Measurements from ENCODE around the gene HELQ. TPM values are rescaled to one million over a fixed set of nuclear protein-coding genes. Genes with fewer than 3 reads are reported as not detected.

HELQ gene
- total and polyA plus RNA-seq, 2 of the 13 experiments (the other 11 are each of a cell fraction or from before 2014, with no cell fraction given): 6.6 to 10.8 TPM

- TF ChIP-seq PATZ1 (CRISPR knock-in tag; IDR thresholded peaks at IDR 0.05): peak; percentile 59
- TF ChIP-seq, protein P1, sequence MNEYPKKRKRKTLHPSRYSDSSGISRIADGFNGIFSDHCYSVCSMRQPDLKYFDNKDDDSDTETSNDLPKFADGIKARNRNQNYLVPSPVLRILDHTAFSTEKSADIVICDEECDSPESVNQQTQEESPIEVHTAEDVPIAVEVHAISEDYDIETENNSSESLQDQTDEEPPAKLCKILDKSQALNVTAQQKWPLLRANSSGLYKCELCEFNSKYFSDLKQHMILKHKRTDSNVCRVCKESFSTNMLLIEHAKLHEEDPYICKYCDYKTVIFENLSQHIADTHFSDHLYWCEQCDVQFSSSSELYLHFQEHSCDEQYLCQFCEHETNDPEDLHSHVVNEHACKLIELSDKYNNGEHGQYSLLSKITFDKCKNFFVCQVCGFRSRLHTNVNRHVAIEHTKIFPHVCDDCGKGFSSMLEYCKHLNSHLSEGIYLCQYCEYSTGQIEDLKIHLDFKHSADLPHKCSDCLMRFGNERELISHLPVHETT (CRISPR knock-in tag; conservative IDR thresholded peaks at IDR 0.05): peak; percentile 86
- TF ChIP-seq MAF1 (CRISPR knock-in tag; IDR thresholded peaks at IDR 0.05; ENCODE audit: borderline replicate concordance): no peak; the same call in 1 of the 2 replicates
- peak; percentile 44; the same call in 1 of the 2 replicates for TF ChIP-seq ZNF224 (CRISPR knock-in tag; IDR thresholded peaks at IDR 0.05)
- peak; percentile 63; the same call in 1 of the 2 replicates for TF ChIP-seq MTA1 (CRISPR knock-in tag; IDR thresholded peaks at IDR 0.05; ENCODE audit: borderline replicate concordance)
- peak; percentile 88; the same call in 1 of the 2 replicates for TF ChIP-seq MIER3 (CRISPR knock-in tag; IDR thresholded peaks at IDR 0.05; ENCODE audit: borderline replicate concordance)
- no peak; the same call in 1 of the 2 replicates for TF ChIP-seq RAD21 (CRISPR knock-in tag; IDR thresholded peaks at IDR 0.05)
- TF ChIP-seq KDM4B (CRISPR knock-in tag; IDR thresholded peaks at IDR 0.05): peak; percentile 92
- peak; percentile 61; the same call in 1 of the 2 replicates for TF ChIP-seq ZNF749 (CRISPR knock-in tag; IDR thresholded peaks at IDR 0.05; ENCODE audit: borderline replicate concordance)
- no peak; the same call in 1 of the 2 replicates for TF ChIP-seq ZNF512 (CRISPR knock-in tag; IDR thresholded peaks at IDR 0.05)
- no peak for TF ChIP-seq REXO4 (CRISPR knock-in tag; IDR thresholded peaks at IDR 0.05; ENCODE audit: borderline replicate concordance)
- TF ChIP-seq, protein P2, sequence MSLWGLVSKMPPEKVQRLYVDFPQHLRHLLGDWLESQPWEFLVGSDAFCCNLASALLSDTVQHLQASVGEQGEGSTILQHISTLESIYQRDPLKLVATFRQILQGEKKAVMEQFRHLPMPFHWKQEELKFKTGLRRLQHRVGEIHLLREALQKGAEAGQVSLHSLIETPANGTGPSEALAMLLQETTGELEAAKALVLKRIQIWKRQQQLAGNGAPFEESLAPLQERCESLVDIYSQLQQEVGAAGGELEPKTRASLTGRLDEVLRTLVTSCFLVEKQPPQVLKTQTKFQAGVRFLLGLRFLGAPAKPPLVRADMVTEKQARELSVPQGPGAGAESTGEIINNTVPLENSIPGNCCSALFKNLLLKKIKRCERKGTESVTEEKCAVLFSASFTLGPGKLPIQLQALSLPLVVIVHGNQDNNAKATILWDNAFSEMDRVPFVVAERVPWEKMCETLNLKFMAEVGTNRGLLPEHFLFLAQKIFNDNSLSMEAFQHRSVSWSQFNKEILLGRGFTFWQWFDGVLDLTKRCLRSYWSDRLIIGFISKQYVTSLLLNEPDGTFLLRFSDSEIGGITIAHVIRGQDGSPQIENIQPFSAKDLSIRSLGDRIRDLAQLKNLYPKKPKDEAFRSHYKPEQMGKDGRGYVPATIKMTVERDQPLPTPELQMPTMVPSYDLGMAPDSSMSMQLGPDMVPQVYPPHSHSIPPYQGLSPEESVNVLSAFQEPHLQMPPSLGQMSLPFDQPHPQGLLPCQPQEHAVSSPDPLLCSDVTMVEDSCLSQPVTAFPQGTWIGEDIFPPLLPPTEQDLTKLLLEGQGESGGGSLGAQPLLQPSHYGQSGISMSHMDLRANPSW (CRISPR knock-in tag; IDR thresholded peaks at IDR 0.05; ENCODE audit: borderline replicate concordance): 0 out of 2 replicates have a peak, but pooled peaks have one; percentile 88
- peak; percentile 14; the same call in 1 of the 2 replicates for TF ChIP-seq SOX13 (IDR thresholded peaks at IDR 0.05)
- TF ChIP-seq SOX13 (CRISPR knock-in tag; conservative IDR thresholded peaks at IDR 0.05 in 1 of 2, IDR thresholded peaks at IDR 0.05 in 1 of 2): peak in 1 of 2 experiments; percentile 54; a peak in 1 of 4 replicates
- TF ChIP-seq, protein P3, sequence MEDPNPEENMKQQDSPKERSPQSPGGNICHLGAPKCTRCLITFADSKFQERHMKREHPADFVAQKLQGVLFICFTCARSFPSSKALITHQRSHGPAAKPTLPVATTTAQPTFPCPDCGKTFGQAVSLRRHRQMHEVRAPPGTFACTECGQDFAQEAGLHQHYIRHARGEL (CRISPR knock-in tag; IDR thresholded peaks at IDR 0.05): no peak
- TF ChIP-seq MIER2 (CRISPR knock-in tag; IDR thresholded peaks at IDR 0.05): 0 out of 2 replicates have a peak, but pooled peaks have one; percentile 66
- TF ChIP-seq TFDP2 (CRISPR knock-in tag; IDR thresholded peaks at IDR 0.05): no peak; the same call in none of the 2 replicates
These were observed at the start of gene HELQ, which contains the start of gene MRPS18C (continued) for GRCh38 chr4:83455281-83456183.
